CD14-positive monocyte (primary cell): ENCODE data around the gene LAMA3. TPM values are rescaled to one million over a fixed set of nuclear protein-coding genes. Genes with fewer than 3 reads are reported as not detected.

Experiments
- DNase-seq, 3 donors: peaks; one replicate each; pipeline ENCODE4 v3.0.0-alpha.2; 2011 to 2022
- H2AFZ ChIP-seq: 2 replicates; pipeline ENCODE4 v1.6.0; 2012; ENCODE audit warnings: mild to moderate bottlenecking, low read depth, low read length, inconsistent platforms; ENCODE audit not compliant: insufficient read depth, poor library complexity, severe bottlenecking
- H3K27ac ChIP-seq, 2 donors: 1 replicate in 1 of 2; 2 replicates in 1 of 2; pipeline ENCODE4 v1.5.1; 2012 to 2013; ENCODE audit warnings: low read length in 2 of 2, control low read depth in 1 of 2, inconsistent platforms in 1 of 2, low read depth in 1 of 2, mild to moderate bottlenecking in 1 of 2
- H3K27me3 ChIP-seq, 2 donors: one replicate each; pipeline versions ENCODE4 v1.6.0 to v1.6.1; 2011 to 2013; ENCODE audit warnings: low read length in 2 of 2; ENCODE audit not compliant: control insufficient read depth in 2 of 2, insufficient read depth in 2 of 2
- H3K36me3 ChIP-seq, 2 donors: replicated peaks in 1 of 2; 1 replicate in 1 of 2; 2 replicates in 1 of 2; pipeline versions ENCODE4 v1.5.1 to v1.6.1; 2012 to 2013; ENCODE audit warnings: low read length in 2 of 2, control low read depth in 1 of 2, inconsistent platforms in 1 of 2, mild to moderate bottlenecking in 1 of 2; ENCODE audit not compliant: insufficient read depth in 2 of 2, control insufficient read depth in 1 of 2
- H3K4me1 ChIP-seq, 2 donors: 1 replicate in 1 of 2; 2 replicates in 1 of 2; pipeline versions ENCODE4 v1.5.1 to v1.6.1; 2012 to 2013; ENCODE audit warnings: low read length in 2 of 2, control low read depth in 1 of 2, inconsistent platforms in 1 of 2, mild to moderate bottlenecking in 1 of 2, moderate library complexity in 1 of 2; ENCODE audit not compliant: insufficient read depth in 2 of 2, control insufficient read depth in 1 of 2
- H3K4me2 ChIP-seq: replicated peaks from 2 replicates; pipeline ENCODE3; 2012; ENCODE audit warnings: low read length, moderate library complexity, mild to moderate bottlenecking; ENCODE audit not compliant: poor library complexity, severe bottlenecking; ENCODE audit errors: extremely low read depth
- H3K4me3 ChIP-seq, 3 experiments: fragments of 200-600 bp in 1 of 3; sonication (generic) in 1 of 3; replicated peaks in 1 of 3; 1 replicate in 2 of 3; 2 replicates in 1 of 3; pipeline ENCODE4 v1.5.1; 2011 to 2013; ENCODE audit warnings: low read length in 3 of 3, mild to moderate bottlenecking in 3 of 3, control low read depth in 2 of 3, low read depth in 2 of 3, inconsistent platforms in 1 of 3, moderate library complexity in 1 of 3
- H3K79me2 ChIP-seq: 2 replicates; pipeline ENCODE4 v1.6.0; 2012; ENCODE audit warnings: mild to moderate bottlenecking, control low read depth, inconsistent platforms, low read length, moderate library complexity; ENCODE audit not compliant: insufficient read depth
- H3K9ac ChIP-seq: 2 replicates; pipeline ENCODE4 v1.6.0; 2017; ENCODE audit warnings: low read length, mild to moderate bottlenecking; ENCODE audit not compliant: insufficient read depth, poor library complexity, severe bottlenecking
- H3K9me3 ChIP-seq, 2 donors: replicated peaks in 1 of 2; 1 replicate in 1 of 2; 2 replicates in 1 of 2; pipeline versions ENCODE4 v1.5.1 to v1.6.1; 2012 to 2013; ENCODE audit warnings: low read length in 2 of 2, control low read depth in 1 of 2; ENCODE audit not compliant: control insufficient read depth in 1 of 2, insufficient read depth in 1 of 2
- H4K20me1 ChIP-seq: 2 replicates; pipeline ENCODE4 v1.6.0; 2012; ENCODE audit warnings: mild to moderate bottlenecking, low read length, control low read depth, moderate library complexity; ENCODE audit not compliant: insufficient read depth
- H3K27ac Mint-ChIP-seq, 7 donors: one replicate each; pipeline ENCODE4 v1.8.0; 2020; ENCODE audit warnings: mild to moderate bottlenecking in 7 of 7, mixed read lengths in 7 of 7, moderate library complexity in 6 of 7, inconsistent platforms in 2 of 7
- H3K27me3 Mint-ChIP-seq, 3 donors: one replicate each; pipeline ENCODE4 v1.8.0; 2021 to 2022; ENCODE audit warnings: low read depth in 3 of 3, mild to moderate bottlenecking in 3 of 3, mixed read lengths in 3 of 3, moderate library complexity in 3 of 3, inconsistent platforms in 1 of 3
- H3K36me3 Mint-ChIP-seq, 2 donors: one replicate each; pipeline ENCODE4 v1.8.0; 2020; ENCODE audit warnings: mixed read lengths in 2 of 2, inconsistent platforms in 1 of 2, mild to moderate bottlenecking in 1 of 2
- H3K4me1 Mint-ChIP-seq: one replicate; pipeline ENCODE4 v1.8.0; 2020; ENCODE audit warnings: mild to moderate bottlenecking, mixed read lengths
- H3K4me3 Mint-ChIP-seq, 2 donors: one replicate each; pipeline ENCODE4 v1.8.0; 2020; ENCODE audit warnings: mild to moderate bottlenecking in 2 of 2, mixed read lengths in 2 of 2, moderate library complexity in 1 of 2
- H3K9me3 Mint-ChIP-seq, 7 donors: one replicate each; pipeline ENCODE4 v1.8.0; 2020 to 2022; ENCODE audit warnings: mixed read lengths in 7 of 7, mild to moderate bottlenecking in 6 of 7, moderate library complexity in 6 of 7, inconsistent platforms in 2 of 7
- CTCF ChIP-seq: fragments of 200-600 bp; IDR thresholded peaks from one replicate; pipeline ENCODE4 v1.8.0; 2022; ENCODE audit warnings: antibody characterized with exemption, mild to moderate bottlenecking
- WGBS: methylation state at CpG from one replicate; pipeline ENCODE4 v1.1.5; 2013; ENCODE audit warnings: missing lambda C conversion rate; ENCODE audit not compliant: insufficient coverage; 5-methylcytosine and 5-hydroxymethylcytosine counted together
- intact Hi-C, 2 donors: fragments of 100-400 bp; cut with micrococcal nuclease; formaldehyde crosslinking; loops; one replicate each; pipeline versions ENCODE4 v1.15.0 to v1.15.1; 2023
- polyA plus RNA-seq, 3 donors: library from polyadenylated mRNA; depleted of rRNA in 1 of 3; unstranded in 2 of 3; stranded (reverse) in 1 of 3; fragments of 300-500 nt in 2 of 3; fragments of >200 nt in 1 of 3; fragmentation: Illumina TruSeq in 2 of 3; gene quantifications; 1 replicate in 2 of 3; 2 replicates in 1 of 3; pipeline ENCODE4 v1.2.3, GENCODE V29; 2012 to 2021

The LAMA3 gene
- polyA plus RNA-seq, 3 donors = not detected

GRCh38 chr18:23703057-23703986 lies 14.1 kb downstream of the LAMA3 start:
- intact Hi-C loops = no loop called here
- H3K4me2 ChIP-seq = no peak overlapping the region
- H2AFZ ChIP-seq = no peak overlapping the region
- no peaks in the 10 kb centered on the region for H4K20me1 ChIP-seq
- Mint-ChIP-seq H3K27me3 (peaks cover 10 to 12% (median 10%) of the 10 kb centered on the region in 3 donors), H3K36me3 (no peaks in the 10 kb centered on the region), H3K4me3 (no peak overlapping the region), H3K9me3 (peaks cover 0 to 10% (median 6%) of the 10 kb centered on the region in 7 donors), H3K4me1 (peaks cover 4% of the 10 kb centered on the region), H3K27ac (no peak overlapping the region)
- H3K36me3 ChIP-seq = no peaks in the 10 kb centered on the region
- peaks cover 0 to 3% of the 10 kb centered on the region in 2 donors for H3K9me3 ChIP-seq
- no peak for DNase-seq
- no peak overlapping the region for H3K4me3 ChIP-seq
- H3K27me3 ChIP-seq = no peaks in the 10 kb centered on the region
- H3K9ac ChIP-seq = no peak overlapping the region
- WGBS = 79% methylated on average over 3 of the region's 6 CpGs
- no peak overlapping the region for H3K27ac ChIP-seq
- no peak for TF ChIP-seq CTCF
- H3K4me1 ChIP-seq = no peaks in the 10 kb centered on the region
- no peaks in the 10 kb centered on the region for H3K79me2 ChIP-seq

- no peaks in the 10 kb centered on the region for H4K20me1 ChIP-seq
- no peak for TF ChIP-seq CTCF
- no peaks in the 10 kb centered on the region for H3K27me3 ChIP-seq
- peaks cover 0 to 3% of the 10 kb centered on the region in 2 donors for H3K9me3 ChIP-seq
- Mint-ChIP-seq H3K4me1 (peaks cover 4% of the 10 kb centered on the region), H3K27me3 (peaks cover 10 to 12% (median 10%) of the 10 kb centered on the region in 3 donors), H3K27ac (no peak overlapping the region), H3K9me3 (peaks cover 0 to 10% (median 6%) of the 10 kb centered on the region in 7 donors), H3K4me3 (no peak overlapping the region), H3K36me3 (no peaks in the 10 kb centered on the region)
- H3K36me3 ChIP-seq = no peaks in the 10 kb centered on the region
- no peaks in the 10 kb centered on the region for H3K79me2 ChIP-seq
- no peak overlapping the region for H3K4me3 ChIP-seq
- H3K4me2 ChIP-seq = no peak overlapping the region
- no peaks in the 10 kb centered on the region for H3K4me1 ChIP-seq
- 84% methylated on average over 5 of the region's 6 CpGs for WGBS
- H3K9ac ChIP-seq = no peak overlapping the region
- DNase-seq = no peak
- no peak overlapping the region for H3K27ac ChIP-seq
- intact Hi-C loops = no loop called here
- H2AFZ ChIP-seq = no peak overlapping the region
These were observed 14.7 kb downstream of the LAMA3 start for GRCh38 chr18:23703987-23704384.
